HG03039 (cell line): ENCODE data around the gene RRN3.
A peak's percentile ranks its signal among the peaks of the same experiment; 100 is the strongest.
"Not testable (repeated sequence)": the region's sequence is repeated elsewhere in the genome, so short reads cannot be mapped to it uniquely, and the experiment has no call there.

ENCODE experiments used
- ATAC-seq: cut with Tn5 transposase; IDR thresholded peaks from one replicate; pipeline ENCODE4 v1.9.1; 2021; ENCODE audit warnings: mild to moderate bottlenecking, moderate library complexity; ENCODE audit not compliant: unreplicated experiment

RRN3 gene

GRCh38 chr16:15093955-15094827 lies at the start of gene RRN3:
Gene RRN3, minus strand, starts transcription at chr16:15094272. Its CDS starts 39 bp downstream, at chr16:15094233.
- ATAC-seq: peak; percentile 98

- not testable (repeated sequence) for ATAC-seq
These were observed 49.6 kb upstream of the RRN3 start for GRCh38 chr16:15143601-15144091.

GRCh38 chr16:15142891-15143600 lies 49.0 kb upstream of the RRN3 start:
- ATAC-seq: not testable (repeated sequence)

- ATAC-seq: not testable (repeated sequence)
These were observed 48.2 kb upstream of the RRN3 start for GRCh38 chr16:15142107-15142890.

GRCh38 chr16:15141586-15141985 lies 47.5 kb upstream of the RRN3 start:
- no peak for ATAC-seq

GRCh38 chr16:15140444-15141365 lies 46.6 kb upstream of the RRN3 start:
- ATAC-seq: not testable (repeated sequence)

GRCh38 chr16:15137514-15137913 lies 43.4 kb upstream of the RRN3 start:
- ATAC-seq: not testable (repeated sequence)

GRCh38 chr16:15135483-15136360 lies 41.6 kb upstream of the RRN3 start:
- ATAC-seq: not testable (repeated sequence)

GRCh38 chr16:15134752-15135482 lies 40.8 kb upstream of the RRN3 start:
- ATAC-seq: not testable (repeated sequence)

GRCh38 chr16:15133554-15133953 lies 39.5 kb upstream of the RRN3 start:
- ATAC-seq: not testable (repeated sequence)

- not testable (repeated sequence) for ATAC-seq
These were observed 38.8 kb upstream of the RRN3 start for GRCh38 chr16:15132719-15133428.

GRCh38 chr16:15130943-15131700 lies 37.0 kb upstream of the RRN3 start:
- ATAC-seq: not testable (repeated sequence)

- ATAC-seq: not testable (repeated sequence)
These were observed 36.3 kb upstream of the RRN3 start for GRCh38 chr16:15130256-15130932.

GRCh38 chr16:15127641-15128425 lies 33.8 kb upstream of the RRN3 start:
- ATAC-seq: not testable (repeated sequence)

- ATAC-seq: not testable (repeated sequence)
These were observed 6.4 kb upstream of the RRN3 start for GRCh38 chr16:15100372-15100987.
